Stimulated activated CD8-positive, alpha-beta memory T cell treated with anti-CD3 and anti-CD28 coated beads, Interleukin-2, amount 100 ng/mL, for 1 hour (primary cell): ENCODE measurements around the gene CDK11B.
A peak's percentile ranks its signal among the peaks of the same experiment; 100 is the strongest.
"Not testable (repeated sequence)": the region's sequence is repeated elsewhere in the genome, so short reads cannot be mapped to it uniquely, and the experiment has no call there.

Experiments used
- DNase-seq, 2 donors: peaks; one replicate each; pipeline ENCODE4 v3.0.0-alpha.2; 2020; ENCODE audit warnings: low read depth in 2 of 2

CDK11B gene

DNA sequence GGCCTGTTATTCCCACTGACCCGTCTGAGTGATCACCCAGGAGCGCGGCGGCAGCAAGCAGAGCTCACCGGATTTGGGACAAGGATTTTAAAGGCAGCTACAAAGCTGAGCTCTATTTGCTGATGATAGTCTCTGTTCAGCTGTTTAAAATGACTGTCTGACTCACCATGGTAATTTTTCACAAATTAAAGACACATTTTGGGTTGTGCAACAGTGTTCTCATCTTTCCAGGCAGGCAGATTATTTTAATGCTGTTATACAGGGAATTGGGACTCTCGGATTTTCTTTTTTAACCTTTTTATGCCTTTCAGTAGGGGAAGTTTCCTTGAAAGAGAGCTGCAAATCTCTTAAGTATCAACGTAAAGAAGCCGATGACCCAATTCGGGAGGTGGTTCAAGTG lies 3.6 kb upstream of the CDK11B start:
- DNase-seq, result not testable (repeated sequence)

DNA sequence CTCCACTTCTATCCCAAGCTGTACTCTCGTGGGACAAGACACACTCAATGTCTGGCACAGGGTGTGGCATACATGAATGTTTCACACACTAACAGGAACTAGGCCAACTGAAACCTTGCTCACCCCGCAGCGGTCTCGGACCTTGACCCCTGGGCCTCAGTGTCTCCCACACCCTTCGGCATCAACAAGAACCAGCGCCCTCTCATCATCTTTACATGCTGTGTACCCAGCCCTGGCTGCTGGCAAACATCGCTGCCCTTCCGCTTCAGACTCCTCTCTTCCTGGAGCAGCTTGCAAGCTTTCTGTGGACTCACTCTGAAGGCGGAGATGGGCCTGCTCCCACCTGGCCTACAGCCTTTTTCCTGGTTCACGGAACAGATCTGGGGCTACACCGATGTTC lies 10.5 kb downstream of the CDK11B start:
- DNase-seq, result not testable (repeated sequence)

DNA sequence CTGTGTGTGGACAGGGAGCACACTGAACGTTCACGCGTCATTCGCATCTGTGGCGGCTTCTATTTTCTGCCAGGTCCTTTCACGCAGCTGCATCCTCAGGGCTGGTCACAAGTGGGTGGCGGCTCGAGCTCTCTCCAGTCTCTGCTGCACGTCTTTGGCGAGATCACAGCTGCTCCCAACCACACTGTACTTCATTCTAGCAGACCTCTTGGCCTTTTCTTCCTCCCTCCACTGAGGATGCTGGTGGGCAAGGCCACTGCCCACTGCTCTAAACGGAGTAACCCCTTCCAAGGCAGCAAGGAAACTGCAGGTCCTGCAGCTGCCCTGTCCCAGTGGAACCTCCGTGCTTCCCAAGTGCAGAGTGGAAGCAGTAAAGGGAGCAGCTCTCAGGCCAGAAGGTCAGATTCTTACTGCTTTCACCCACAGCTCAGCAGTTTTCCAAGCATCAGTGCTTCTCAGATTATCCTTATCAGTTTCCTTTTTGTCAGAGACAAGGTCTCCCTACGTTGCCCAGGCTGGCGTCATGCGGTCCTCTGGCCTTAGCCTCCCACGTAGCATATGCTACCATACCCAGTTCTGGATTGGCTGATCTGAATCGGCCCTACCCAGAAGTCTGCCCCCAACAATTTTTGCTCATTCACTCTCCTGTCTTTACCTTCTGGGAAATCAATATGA lies 11.1 kb downstream of the CDK11B start:
- DNase-seq, result not testable (repeated sequence)

DNA sequence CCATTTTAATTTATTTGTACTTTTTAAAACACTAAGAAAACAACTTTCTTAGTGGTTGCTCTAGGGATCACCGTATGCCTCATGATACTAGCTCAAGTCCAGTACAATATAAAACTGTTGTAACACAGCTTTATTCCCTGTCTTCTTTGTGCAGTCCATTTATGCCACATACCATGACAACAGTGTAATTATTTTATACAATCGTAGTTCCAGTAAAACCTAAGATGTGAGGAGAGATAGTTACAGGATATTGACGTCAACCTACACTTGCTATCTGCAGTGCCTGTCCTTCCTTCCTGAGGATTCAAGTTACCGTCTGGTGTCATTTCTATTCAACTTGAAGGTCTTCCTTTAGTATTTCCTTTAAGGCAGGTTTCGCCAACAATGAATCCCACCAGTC lies 12.5 kb downstream of the CDK11B start:
- DNase-seq, result not testable (repeated sequence)

DNA sequence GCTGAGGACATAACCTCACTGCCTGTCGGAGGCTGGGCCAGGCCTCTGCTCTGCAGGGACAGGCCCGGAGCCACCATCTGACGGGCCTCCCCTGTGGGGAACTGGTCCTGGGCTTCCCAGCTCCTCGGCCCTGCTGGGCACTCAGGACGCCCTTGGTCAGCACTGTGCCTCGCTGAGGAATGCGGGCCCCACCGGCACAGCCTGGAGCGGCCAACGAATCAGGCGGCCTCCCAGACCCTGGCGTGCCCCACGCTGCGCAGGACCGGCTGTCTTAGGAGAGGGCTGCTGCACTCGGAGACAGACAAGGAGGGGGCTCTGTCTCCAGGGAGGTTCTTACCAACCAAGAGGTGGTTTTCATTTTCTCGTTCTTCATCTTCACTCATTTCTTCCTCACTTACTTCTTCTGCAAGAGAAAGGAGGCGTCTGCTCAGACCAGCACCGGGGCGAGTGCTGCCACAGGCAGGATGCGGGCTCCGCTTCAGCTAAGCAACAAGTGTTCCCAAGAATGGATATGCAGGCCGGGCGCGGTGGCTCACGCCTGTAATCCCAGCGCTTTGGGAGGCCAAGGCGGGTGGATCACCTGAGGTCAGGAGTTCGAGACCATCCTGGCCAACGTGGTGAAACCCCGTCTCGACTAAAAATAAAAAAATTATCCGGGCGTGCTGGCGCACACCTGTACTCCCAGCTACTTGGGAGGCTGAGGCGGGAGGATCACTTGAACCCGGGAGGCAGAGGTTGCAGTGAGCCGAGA lies 17.9 kb downstream of the CDK11B start:
- DNase-seq, result not testable (repeated sequence)

DNA sequence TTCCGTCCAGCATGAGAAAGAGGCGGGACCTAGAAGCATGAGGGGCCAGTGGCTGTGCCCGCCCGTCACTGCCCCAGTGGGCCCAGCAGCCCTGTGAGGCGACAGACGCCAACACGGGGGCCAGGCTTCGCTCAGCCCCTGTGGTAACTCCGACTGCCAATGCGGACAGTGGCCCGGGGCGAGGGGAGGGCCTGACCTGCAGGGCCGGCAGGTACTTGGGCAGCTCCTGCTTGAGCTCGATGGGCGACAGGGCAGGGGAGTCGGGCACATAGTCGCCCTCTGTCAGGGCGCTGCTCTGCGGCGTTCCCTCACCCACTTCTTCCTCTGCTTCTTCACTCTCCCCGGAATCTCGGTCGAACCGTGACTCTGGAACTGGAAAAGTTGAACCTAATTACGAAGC lies 18.7 kb downstream of the CDK11B start:
- DNase-seq, result not testable (repeated sequence)

DNA sequence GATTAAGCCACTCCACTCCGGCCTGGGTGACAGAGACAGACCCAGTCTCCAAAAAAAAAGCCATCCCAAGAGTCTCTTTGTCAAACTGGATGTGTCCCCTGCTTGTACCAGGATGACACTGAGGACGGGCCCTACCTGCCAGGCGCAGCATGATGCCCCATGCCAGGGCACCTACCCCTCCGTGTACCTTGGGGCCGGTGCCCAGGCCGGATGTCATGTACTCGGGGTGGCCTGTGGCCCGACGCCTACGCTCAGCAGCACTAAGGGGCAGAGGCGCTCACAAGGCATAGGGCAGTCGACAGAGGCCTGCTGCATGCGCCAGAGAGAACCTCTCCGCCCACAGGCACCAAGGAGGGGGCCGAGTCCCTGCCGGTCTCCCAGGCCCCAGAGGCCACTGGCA lies 19.4 kb downstream of the CDK11B start:
- DNase-seq, result not testable (repeated sequence)

DNA sequence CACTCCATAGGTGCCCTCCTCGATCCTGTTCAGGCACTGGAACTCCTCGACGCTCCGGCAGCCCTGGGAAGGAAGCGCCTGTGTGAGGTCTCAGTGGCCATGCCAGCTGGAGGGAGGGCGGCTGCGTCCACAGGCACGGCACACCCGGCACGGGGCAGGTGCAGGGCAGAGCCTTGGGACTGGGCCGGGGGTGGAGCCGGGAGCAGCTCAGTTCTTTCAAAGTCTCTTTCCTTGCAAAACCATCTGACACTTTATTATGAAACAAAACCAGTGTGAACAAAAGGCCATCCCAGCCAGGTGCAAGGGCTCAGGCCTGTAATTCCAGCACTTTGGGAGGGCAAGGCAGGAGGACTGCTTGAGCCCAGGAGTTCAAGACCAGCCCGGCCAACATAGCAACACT lies 20.3 kb downstream of the CDK11B start:
- not testable (repeated sequence) for DNase-seq

DNA sequence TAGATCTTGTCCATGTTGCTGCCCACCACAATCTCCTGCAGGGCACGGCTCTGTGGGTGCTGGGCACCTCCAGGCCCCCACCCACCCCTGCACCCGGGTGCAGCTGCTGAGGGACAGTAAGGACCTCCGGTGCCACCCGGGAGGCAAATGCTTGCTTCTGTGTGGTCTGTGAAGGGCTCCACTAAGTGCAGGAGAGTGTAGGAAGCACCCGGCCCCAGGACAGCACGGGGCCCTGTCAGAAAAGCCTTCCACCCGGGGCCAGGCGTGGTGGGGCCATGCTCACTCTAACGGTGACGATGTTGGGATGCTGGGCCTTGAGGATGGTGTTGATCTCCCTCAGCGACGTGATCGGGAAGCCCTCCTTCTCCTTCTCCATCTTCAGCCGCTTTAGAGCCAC lies 21.3 kb downstream of the CDK11B start:
- DNase-seq, result not testable (repeated sequence)

DNA sequence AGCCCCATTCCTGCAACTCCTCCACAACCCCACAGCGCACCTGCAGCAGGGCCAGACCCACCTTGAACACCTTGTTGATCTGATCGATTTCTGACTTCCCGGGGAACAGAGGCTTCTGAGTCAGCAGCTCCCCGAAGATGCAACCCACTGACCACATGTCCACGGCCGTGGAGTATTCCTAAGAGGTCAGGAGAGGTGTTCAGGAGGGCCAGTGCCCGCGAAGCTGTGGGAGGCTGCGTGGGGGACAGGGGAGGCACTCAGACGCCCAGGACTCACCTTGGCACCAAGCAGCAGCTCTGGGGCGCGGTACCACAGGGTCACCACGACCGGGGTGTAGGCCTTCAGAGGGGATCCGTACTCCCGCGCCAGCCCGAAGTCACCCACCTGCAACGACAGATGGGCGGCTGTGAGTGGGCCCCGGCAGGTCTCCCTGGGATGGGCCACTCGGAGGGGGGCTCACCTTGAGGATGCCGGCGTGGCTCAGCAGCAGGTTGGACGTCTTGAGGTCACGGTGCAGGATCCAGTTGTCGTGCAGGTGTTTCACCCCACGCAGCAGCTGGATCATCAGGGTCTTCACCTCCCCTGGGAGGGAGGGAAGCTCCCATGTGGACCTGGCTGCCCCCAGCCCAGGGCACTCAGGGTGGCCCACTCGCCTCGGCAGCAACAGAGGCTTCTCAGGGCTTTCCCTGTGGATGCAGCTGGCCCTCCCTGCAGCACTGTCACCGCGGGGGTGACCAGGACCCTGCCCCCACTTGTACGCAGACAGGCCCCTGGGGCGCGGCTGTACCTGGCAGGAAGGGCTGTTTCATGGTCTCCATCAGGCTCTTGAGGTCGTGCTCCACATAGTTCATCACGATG lies 22.0 kb downstream of the CDK11B start:
- not testable (repeated sequence) for DNase-seq

DNA sequence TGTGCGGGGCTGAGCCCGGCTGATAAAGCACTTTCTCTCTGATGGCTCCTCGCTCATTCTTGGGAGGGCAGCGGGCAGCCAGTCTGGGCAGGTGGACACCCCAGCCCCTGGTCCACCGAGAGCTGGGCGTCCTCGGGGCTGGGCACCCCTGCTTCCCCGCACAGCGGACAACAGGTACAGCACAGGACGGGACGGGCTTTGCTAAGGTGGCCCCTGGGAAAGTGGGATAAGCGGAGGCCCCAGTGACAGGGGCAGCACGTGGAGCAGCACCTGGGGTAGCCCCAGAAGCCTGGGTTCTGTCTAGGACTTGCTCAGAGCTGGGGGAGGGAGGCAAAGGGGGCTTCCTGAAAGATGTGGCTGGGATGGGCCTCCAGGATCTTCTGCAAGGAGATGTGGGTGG lies 24.2 kb downstream of the CDK11B start:
- not testable (repeated sequence) for DNase-seq

DNA sequence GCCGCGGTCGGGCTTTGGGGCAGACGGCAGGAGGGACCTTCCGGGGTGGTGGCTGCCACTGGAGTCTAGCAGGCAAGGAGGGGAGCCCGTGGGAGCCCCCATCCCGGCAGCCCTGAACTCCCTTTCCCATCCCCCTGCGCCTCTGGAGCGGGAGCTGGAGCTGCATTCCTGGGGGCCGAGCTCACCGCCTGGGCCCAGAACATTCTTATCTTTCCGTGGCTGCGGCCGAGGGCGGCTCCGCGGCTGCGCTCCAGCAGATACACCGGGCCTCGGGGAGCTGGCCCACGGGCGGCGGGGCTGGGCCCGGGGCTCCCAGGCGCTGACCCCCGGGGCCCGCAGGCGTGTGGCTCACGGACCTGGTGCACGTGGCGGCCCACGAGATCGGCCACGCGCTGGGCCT lies 25.4 kb downstream of the CDK11B start:
- not testable (repeated sequence) for DNase-seq

DNA sequence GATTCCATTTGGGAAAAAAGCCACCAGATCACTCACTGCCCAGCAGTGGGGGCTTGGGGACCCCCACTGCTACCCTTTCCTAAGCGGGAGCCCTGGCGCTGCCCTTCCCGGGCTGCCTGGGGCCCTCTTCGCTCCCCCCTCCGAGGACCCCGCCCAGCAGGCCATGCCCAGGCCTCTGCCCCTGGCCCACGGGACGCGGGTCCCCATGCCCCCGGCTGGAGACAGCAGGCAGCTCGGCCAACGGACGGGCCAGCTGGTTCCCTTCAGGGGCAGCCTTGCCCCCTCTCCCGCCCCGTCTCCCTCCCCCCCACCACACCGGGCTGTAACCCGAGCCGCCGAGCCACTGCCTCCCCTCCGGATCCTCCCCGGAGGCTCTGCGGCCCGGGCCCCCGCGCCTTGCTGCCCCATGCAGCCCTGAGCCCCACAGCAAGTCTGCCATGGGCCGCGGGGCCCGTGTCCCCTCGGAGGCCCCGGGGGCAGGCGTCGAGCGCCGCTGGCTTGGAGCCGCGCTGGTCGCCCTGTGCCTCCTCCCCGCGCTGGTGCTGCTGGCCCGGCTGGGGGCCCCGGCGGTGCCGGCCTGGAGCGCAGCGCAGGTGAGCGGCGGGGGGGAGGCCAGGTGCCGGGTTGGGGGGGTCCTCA lies 26.9 kb downstream of the CDK11B start, which contains the start of gene MMP23B:
TSS of gene MMP23B (plus strand) at position 392 of the 639 bp plus-strand sequence. CDS start at position 438, 46 bp downstream.
- no peak for DNase-seq

DNA sequence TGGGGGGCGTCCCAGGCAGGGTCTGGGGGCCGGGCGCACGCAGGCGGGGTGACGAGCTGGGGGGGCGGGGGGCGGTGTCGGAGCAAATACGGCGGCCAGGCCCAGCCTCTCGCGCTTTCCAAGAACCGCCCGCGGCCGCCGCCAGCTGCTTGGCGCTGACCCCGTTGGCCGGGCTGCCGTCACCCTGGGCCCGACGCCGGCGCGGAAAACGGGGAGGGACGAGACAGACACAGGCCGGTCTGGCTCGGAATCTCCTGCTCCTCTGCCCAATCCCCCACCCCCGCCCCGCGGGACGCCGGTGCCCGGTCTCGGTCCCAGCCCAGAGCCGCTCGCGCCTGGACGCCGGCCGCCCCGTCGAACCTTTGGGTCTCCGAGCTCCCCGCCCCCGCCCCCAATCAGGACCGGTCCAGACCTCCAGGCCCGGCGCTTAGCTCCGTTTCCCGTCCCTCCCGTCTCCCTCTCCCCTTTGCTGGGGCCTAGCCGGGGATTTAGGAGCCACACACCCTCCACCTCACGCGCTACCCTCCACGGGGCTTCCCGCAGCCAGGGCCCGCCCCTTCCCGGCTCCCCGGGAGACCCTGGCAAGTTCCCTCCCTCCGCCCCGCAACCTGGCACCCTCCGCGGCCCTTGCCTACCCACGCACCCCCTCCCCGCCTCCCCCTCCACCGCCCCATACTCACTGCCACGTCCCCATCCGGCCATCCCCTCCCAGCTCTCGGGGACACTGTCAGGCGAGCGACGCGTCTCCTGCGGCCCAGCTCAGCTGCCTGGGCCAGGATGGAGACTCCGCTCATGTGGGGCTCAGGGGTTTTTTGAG lies 27.6 kb downstream of the CDK11B start:
- DNase-seq, result no peak

DNA sequence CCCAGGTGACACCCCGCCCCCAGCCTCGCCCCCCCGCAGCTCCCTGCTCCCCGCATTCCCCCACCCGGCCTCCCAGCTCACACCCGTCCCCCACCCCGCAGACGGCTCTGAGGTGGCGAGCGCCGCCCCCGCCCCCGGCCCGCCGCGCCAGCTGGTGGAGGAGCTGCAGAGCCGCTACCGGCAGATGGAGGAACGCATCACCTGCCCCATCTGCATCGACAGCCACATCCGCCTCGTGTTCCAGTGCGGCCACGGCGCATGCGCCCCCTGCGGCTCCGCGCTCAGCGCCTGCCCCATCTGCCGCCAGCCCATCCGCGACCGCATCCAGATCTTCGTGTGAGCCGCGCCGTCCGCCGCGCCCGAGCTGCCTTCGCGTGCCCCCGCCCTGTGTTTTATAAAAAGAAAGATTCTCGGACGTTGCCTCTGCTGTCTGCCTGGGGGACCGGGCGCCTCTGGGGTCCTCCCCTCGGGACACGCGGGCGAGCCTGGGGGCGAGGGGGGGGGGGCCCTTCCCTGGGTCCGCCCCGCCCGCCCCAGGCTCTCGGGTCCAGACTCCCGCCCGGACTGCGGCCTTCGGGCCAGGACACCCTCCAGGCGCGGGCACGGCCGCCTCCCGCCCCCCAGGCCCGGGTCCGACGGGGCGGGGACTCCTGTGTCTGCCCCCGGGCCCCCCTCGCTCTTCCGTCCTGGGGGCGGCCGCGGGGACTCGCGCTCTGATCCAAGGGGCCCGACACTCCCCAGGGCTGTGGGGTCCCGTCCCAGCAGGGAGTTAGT lies 28.4 kb downstream of the CDK11B start:
- peak; percentile 87 to 90 for DNase-seq

DNA sequence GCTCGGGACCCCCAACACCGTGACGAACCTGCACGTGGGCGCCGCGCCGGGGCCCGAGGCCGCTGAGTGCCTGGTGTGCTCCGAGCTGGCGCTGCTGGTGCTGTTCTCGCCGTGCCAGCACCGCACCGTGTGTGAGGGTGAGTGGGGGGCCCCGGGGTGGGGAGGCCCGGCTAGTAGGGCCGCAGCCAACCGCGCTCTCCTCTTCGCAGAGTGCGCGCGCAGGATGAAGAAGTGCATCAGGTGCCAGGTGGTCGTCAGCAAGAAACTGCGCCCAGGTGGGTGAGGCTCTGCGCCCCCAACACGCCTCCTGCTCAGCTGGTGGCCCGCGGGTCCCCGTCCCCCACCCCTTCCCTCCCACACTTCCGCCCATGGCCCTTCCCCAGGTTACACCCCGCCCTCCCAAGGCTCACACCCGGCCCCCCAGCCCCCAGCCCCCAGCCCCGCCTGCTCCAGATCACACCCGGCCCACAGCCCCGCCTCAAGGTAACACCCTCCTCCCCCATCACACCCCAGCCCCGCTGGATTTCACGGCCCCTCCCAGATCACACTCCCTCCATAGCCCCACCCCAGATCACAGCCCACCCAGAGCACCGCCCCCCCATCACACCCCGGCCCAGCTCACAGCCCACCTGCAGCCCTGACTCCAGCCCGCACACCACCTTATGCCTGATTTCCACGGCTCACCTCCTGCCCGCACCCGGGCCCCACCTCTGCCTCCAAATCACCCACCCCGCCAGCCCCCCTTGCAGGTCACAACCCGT lies 29.2 kb downstream of the CDK11B start:
- DNase-seq, result peak; percentile 57 to 63

DNA sequence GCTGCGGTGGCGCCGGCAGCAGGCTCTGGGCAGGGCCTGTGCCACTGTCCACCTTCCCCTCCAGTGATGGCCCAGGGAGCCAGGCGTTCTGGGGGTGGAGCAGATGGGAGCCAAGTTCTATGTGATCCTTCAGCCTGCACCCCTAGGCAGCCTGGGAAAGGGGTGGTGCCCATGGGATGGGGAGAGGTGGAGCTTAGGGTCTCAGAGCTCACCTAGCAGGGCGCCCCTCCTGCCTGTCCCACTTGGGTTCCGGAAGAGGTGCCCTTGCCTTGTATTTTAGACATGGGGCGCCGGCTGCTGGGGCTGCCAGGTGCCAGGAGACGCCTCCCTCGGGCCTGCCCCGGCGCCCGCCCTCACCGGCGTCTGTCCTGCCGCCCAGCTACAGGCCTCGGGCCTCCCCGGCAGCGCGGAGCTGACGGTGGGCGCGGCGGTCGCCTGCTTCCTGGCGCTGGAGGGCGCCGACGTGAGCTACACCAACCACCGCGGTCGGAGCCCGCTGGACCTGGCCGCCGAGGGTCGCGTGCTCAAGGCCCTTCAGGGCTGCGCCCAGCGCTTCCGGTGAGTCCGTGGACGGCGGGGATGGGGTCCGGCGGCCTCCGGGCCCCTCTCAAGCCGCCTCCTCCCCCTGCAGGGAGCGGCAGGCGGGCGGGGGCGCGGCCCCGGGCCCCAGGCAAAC lies 29.9 kb downstream of the CDK11B start:
- DNase-seq, result no peak

DNA sequence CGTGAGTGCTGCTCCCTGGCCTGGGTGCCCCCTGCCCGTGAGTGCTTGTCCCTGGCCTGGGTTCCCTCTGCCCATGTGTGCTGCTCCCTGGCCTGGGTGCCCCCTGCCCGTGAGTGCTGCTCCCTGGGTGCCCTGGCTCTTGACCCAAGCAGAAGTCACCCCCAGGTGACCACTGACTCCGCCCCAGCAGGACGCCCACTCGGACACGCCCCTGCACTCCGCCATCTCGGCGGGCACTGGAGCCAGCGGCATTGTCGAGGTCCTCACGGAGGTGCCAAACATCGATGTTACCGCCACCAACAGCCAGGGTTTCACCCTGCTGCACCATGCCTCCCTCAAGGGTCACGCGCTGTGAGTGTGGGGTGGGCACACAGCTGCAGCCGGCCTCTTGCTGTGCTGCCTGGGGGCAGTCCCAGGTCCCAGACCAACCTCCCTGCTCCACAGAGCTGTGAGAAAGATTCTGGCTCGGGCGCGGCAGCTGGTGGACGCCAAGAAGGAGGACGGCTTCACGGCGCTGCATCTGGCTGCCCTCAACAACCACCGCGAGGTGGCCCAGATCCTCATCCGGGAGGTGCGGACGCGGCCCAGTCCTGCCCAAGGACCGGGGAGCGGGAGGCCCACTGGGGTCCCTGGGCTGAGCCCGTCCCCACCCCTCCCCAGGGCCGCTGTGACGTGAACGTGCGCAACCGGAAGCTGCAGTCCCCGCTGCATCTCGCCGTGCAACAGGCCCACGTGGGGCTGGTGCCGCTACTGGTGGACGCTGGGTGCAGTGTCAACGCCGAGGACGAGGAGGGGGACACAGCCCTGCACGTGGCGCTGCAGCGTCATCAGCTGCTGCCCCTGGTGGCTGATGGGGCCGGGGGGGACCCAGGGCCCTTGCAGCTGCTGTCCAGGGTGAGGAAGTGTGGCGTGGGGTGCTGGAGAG lies 30.7 kb downstream of the CDK11B start:
- no peak for DNase-seq
